ENCODE measurements around the gene LEFTY1. TPM values are rescaled to one million over a fixed set of nuclear protein-coding genes. Genes with fewer than 3 reads are reported as not detected.
A peak's percentile ranks its signal among the peaks of the same experiment; 100 is the strongest.

Gene LEFTY1
- total and polyA plus RNA-seq, 9 of the 15 experiments (the other 6 are each of a cell fraction or from before 2014, with no cell fraction given): 0.07 to 0.24 (median 0.17) TPM; not detected in 5

GRCh38 chr1:225931270-225932136, 42.6 kb upstream of the LEFTY1 start (continued):
- TF ChIP-seq, protein P1, sequence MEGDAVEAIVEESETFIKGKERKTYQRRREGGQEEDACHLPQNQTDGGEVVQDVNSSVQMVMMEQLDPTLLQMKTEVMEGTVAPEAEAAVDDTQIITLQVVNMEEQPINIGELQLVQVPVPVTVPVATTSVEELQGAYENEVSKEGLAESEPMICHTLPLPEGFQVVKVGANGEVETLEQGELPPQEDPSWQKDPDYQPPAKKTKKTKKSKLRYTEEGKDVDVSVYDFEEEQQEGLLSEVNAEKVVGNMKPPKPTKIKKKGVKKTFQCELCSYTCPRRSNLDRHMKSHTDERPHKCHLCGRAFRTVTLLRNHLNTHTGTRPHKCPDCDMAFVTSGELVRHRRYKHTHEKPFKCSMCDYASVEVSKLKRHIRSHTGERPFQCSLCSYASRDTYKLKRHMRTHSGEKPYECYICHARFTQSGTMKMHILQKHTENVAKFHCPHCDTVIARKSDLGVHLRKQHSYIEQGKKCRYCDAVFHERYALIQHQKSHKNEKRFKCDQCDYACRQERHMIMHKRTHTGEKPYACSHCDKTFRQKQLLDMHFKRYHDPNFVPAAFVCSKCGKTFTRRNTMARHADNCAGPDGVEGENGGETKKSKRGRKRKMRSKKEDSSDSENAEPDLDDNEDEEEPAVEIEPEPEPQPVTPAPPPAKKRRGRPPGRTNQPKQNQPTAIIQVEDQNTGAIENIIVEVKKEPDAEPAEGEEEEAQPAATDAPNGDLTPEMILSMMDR (IDR thresholded peaks at IDR 0.05 in 2 of 3, conservative IDR thresholded peaks at IDR 0.05 in 1 of 3; ENCODE audit: insufficient read depth in 2 of 3, low read depth in 1 of 3, low read length in 3 of 3): no peak
- TF ChIP-seq, protein P2, sequence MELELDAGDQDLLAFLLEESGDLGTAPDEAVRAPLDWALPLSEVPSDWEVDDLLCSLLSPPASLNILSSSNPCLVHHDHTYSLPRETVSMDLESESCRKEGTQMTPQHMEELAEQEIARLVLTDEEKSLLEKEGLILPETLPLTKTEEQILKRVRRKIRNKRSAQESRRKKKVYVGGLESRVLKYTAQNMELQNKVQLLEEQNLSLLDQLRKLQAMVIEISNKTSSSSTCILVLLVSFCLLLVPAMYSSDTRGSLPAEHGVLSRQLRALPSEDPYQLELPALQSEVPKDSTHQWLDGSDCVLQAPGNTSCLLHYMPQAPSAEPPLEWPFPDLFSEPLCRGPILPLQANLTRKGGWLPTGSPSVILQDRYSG (tag; conservative IDR thresholded peaks at IDR 0.05; ENCODE audit: low read depth): 0 out of 2 replicates have a peak, but pooled peaks have one; percentile 47
- peak; percentile 53; the same call in 1 of the 2 replicates for TF ChIP-seq L3MBTL2 (IDR thresholded peaks at IDR 0.05)
- TF ChIP-seq ZNF318 (IDR thresholded peaks at IDR 0.05; ENCODE audit: borderline replicate concordance in 1 of 2, low read depth in 1 of 2): no peak; a peak in 1 of 4 replicates
- no peak for TF ChIP-seq MYBL2 (IDR thresholded peaks at IDR 0.05; ENCODE audit: low read depth)
- no peak for TF ChIP-seq MYBL2 (CRISPR knock-in tag; IDR thresholded peaks at IDR 0.05; ENCODE audit: borderline replicate concordance)
- 0 out of 2 replicates have a peak, but pooled peaks have one; percentile 17 for TF ChIP-seq HDAC2 (IDR thresholded peaks at IDR 0.05)
- peak; percentile 36 for TF ChIP-seq ZFP36 (IDR thresholded peaks at IDR 0.05; ENCODE audit: low read depth, low read length, partially characterized antibody)
- 0 out of 2 replicates have a peak, but pooled peaks have one; percentile 11 for TF ChIP-seq TAL1 (IDR thresholded peaks at IDR 0.05)
- TF ChIP-seq E4F1 (CRISPR knock-in tag; IDR thresholded peaks at IDR 0.05; ENCODE audit: borderline replicate concordance): no peak
- TF ChIP-seq RBM25 (IDR thresholded peaks at IDR 0.05; ENCODE audit: low read depth, low read length, severe bottlenecking): no peak
- peak; percentile 40 for TF ChIP-seq MAFG (tag; conservative IDR thresholded peaks at IDR 0.05)

Data from K562 (cell line).